H1 (cell line): ENCODE data around the gene PIEZO1. TPM values are rescaled to one million over a fixed set of nuclear protein-coding genes. Genes with fewer than 3 reads are reported as not detected.

Experiments
- CTCF ChIA-PET: fragments of 300-600 bp; sonication (Branson Sonifier 250); formaldehyde crosslinking; loops from one replicate; lab custom pipeline; 2021; ENCODE audit not compliant: partially characterized antibody; lab: Charles Lee
- POLR2A ChIA-PET: fragments of 300-600 bp; sonication (Branson Sonifier 250); formaldehyde crosslinking; loops from one replicate; lab custom pipeline; 2021; ENCODE audit warnings: inconsistent platforms; ENCODE audit not compliant: partially characterized antibody; lab: Charles Lee
- DNase-seq, 2 experiments: peaks; one replicate each; pipeline versions ENCODE4 v3.0.0 to v3.0.0-alpha.2; 2010 to 2022; ENCODE audit warnings: low spot score in 2 of 2, low read depth in 1 of 2, mixed read lengths in 1 of 2
- FAIRE-seq: peaks from 2 replicates; lab custom pipeline; 2011; peaks lifted over from hg19 to GRCh38; lab: Jason Lieb, UNC
- H2AFZ ChIP-seq: 2 replicates; pipeline ENCODE4 v1.8.1; 2012; ENCODE audit warnings: low read length, inconsistent platforms
- H2AK5ac ChIP-seq: 2 replicates; pipeline ENCODE4 v1.6.1; 2013; ENCODE audit warnings: low read depth, low read length
- H2BK120ac ChIP-seq: replicated peaks from 2 replicates; pipeline ENCODE3; 2013; ENCODE audit warnings: low read depth, low read length, inconsistent platforms
- H2BK12ac ChIP-seq: 2 replicates; pipeline ENCODE4 v1.6.1; 2013; ENCODE audit warnings: low read depth, low read length
- H2BK15ac ChIP-seq: 2 replicates; pipeline ENCODE4 v1.6.1; 2013; ENCODE audit warnings: low read length
- H2BK20ac ChIP-seq: 2 replicates; pipeline ENCODE4 v1.6.1; 2013; ENCODE audit warnings: low read length
- H2BK5ac ChIP-seq: 2 replicates; pipeline ENCODE4 v1.6.1; 2013; ENCODE audit warnings: low read depth, low read length
- H3K14ac ChIP-seq: 2 replicates; pipeline ENCODE4 v1.6.1; 2013; ENCODE audit warnings: inconsistent platforms; ENCODE audit not compliant: insufficient read length
- H3K18ac ChIP-seq: 2 replicates; pipeline ENCODE4 v1.6.1; 2013; ENCODE audit warnings: low read length; ENCODE audit errors: extremely low read depth
- H3K23ac ChIP-seq: 2 replicates; pipeline ENCODE4 v1.6.1; 2013; ENCODE audit warnings: inconsistent platforms; ENCODE audit not compliant: insufficient read length
- H3K23me2 ChIP-seq: 2 replicates; pipeline ENCODE4 v1.6.1; 2013; ENCODE audit warnings: low read depth, low read length
- H3K27ac ChIP-seq: 2 replicates; pipeline ENCODE4 v1.6.1; 2011; ENCODE audit warnings: low read depth, low read length, inconsistent platforms
- H3K27me3 ChIP-seq, 4 experiments: replicated peaks in 1 of 4; 1 replicate in 1 of 4; 2 replicates in 3 of 4; pipeline versions ENCODE4 v1.6.1 to v1.8.1; 2011 to 2013; ENCODE audit warnings: low read length in 3 of 4, mild to moderate bottlenecking in 3 of 4, inconsistent platforms in 2 of 4, mixed read lengths in 2 of 4, moderate library complexity in 1 of 4; ENCODE audit not compliant: control insufficient read depth in 3 of 4, insufficient read depth in 3 of 4; ENCODE audit errors: extremely low read depth in 1 of 4
- H3K36me3 ChIP-seq, 4 experiments: 2 replicates each; pipeline versions ENCODE4 v1.6.1 to v1.8.1; 2011 to 2013; ENCODE audit warnings: mild to moderate bottlenecking in 4 of 4, low read length in 3 of 4, moderate library complexity in 2 of 4, control low read depth in 1 of 4, inconsistent platforms in 1 of 4; ENCODE audit not compliant: insufficient read depth in 4 of 4, control insufficient read depth in 2 of 4
- H3K4ac ChIP-seq: replicated peaks from 2 replicates; pipeline ENCODE3; 2013; ENCODE audit warnings: low read length, low read depth, mixed read lengths, inconsistent platforms; ENCODE audit not compliant: insufficient read length
- H3K4me1 ChIP-seq, 4 experiments: replicated peaks in 1 of 4; 1 replicate in 1 of 4; 2 replicates in 3 of 4; pipeline versions ENCODE4 v1.6.1 to v1.8.1; 2011 to 2013; ENCODE audit warnings: low read length in 3 of 4, inconsistent platforms in 2 of 4, mixed read lengths in 1 of 4; ENCODE audit not compliant: insufficient read depth in 4 of 4, control insufficient read depth in 3 of 4
- H3K4me2 ChIP-seq, 2 experiments: 2 replicates each; pipeline versions ENCODE4 v1.6.1 to v1.8.1; 2011 to 2013; ENCODE audit warnings: low read depth in 2 of 2, low read length in 2 of 2, control low read depth in 1 of 2, inconsistent platforms in 1 of 2, mild to moderate bottlenecking in 1 of 2; ENCODE audit not compliant: insufficient read depth in 1 of 2
- H3K4me3 ChIP-seq, 4 experiments: fragments of 200-600, 300-600 bp in 1 of 4; sonication (generic), shearing (Covaris generic), sonication (Bioruptor Twin) in 1 of 4; 2 replicates each; pipeline versions ENCODE4 v1.5.1 to v1.8.1; 2011 to 2016; ENCODE audit warnings: low read length in 4 of 4, low read depth in 3 of 4, control low read depth in 2 of 4, inconsistent platforms in 2 of 4, mild to moderate bottlenecking in 2 of 4, mixed read lengths in 1 of 4, moderate library complexity in 1 of 4; ENCODE audit not compliant: insufficient read depth in 2 of 4; ENCODE audit errors: extremely low read depth in 1 of 4
- H3K56ac ChIP-seq: replicated peaks from 2 replicates; pipeline ENCODE3; 2013; ENCODE audit warnings: low read depth, mild to moderate bottlenecking, mixed read lengths, low read length, inconsistent platforms; ENCODE audit not compliant: insufficient read length
- H3K79me1 ChIP-seq: 2 replicates; pipeline ENCODE4 v1.6.1; 2013; ENCODE audit warnings: low read depth, low read length, control low read depth
- H3K79me2 ChIP-seq, 2 experiments: 2 replicates each; pipeline versions ENCODE4 v1.6.1 to v1.8.1; 2012 to 2013; ENCODE audit warnings: low read length in 2 of 2, mild to moderate bottlenecking in 2 of 2, inconsistent platforms in 1 of 2; ENCODE audit not compliant: insufficient read depth in 2 of 2, control insufficient read depth in 1 of 2
- H3K9ac ChIP-seq, 4 experiments: replicated peaks in 1 of 4; 1 replicate in 1 of 4; 2 replicates in 3 of 4; pipeline versions ENCODE4 v1.6.1 to v1.8.1; 2011 to 2013; ENCODE audit warnings: low read depth in 3 of 4, low read length in 3 of 4, control low read depth in 2 of 4, mild to moderate bottlenecking in 2 of 4, moderate library complexity in 2 of 4, inconsistent platforms in 1 of 4; ENCODE audit errors: extremely low read depth in 1 of 4
- H3K9me3 ChIP-seq, 2 experiments: 2 replicates each; pipeline versions ENCODE4 v1.6.1 to v1.8.1; 2012 to 2013; ENCODE audit warnings: mild to moderate bottlenecking in 2 of 2, moderate library complexity in 2 of 2, control low read depth in 1 of 2, inconsistent platforms in 1 of 2, low read depth in 1 of 2, low read length in 1 of 2, mixed read lengths in 1 of 2; ENCODE audit not compliant: insufficient read depth in 2 of 2
- H4K20me1 ChIP-seq, 2 experiments: replicated peaks in 1 of 2; 2 replicates each; pipeline versions ENCODE3 to v1.8.1; 2011 to 2013; ENCODE audit warnings: inconsistent platforms in 2 of 2, low read length in 2 of 2, mild to moderate bottlenecking in 1 of 2; ENCODE audit not compliant: insufficient read depth in 2 of 2, control insufficient read depth in 1 of 2
- H4K5ac ChIP-seq: 2 replicates; pipeline ENCODE4 v1.6.1; 2013; ENCODE audit warnings: low read length, low read depth, mixed read lengths, inconsistent platforms; ENCODE audit not compliant: insufficient read length
- H4K8ac ChIP-seq: 2 replicates; pipeline ENCODE4 v1.8.0; 2013; ENCODE audit warnings: mild to moderate bottlenecking, moderate library complexity, low read length, inconsistent platforms; ENCODE audit not compliant: insufficient read depth; ENCODE audit errors: extremely low read depth
- H4K91ac ChIP-seq: replicated peaks from 2 replicates; pipeline ENCODE3; 2013; ENCODE audit warnings: low read length, mixed read lengths, inconsistent platforms; ENCODE audit not compliant: insufficient read length
- ASH2L ChIP-seq: fragments of 200-600, 300-600 bp; sonication (generic); IDR thresholded peaks from one replicate; pipeline ENCODE4 v1.7.1; 2017; ENCODE audit warnings: low read length
- BRCA1 ChIP-seq: IDR thresholded peaks from 2 replicates; pipeline ENCODE4 v1.6.1; 2012; ENCODE audit warnings: low read depth, low read length, improper control_type of control experiment
- CEBPB ChIP-seq: IDR thresholded peaks from 2 replicates; pipeline ENCODE4 v1.6.1; 2012; ENCODE audit warnings: low read depth, low read length
- CREB1 ChIP-seq: IDR thresholded peaks from 2 replicates; pipeline ENCODE4 v1.6.1; 2012; ENCODE audit warnings: inconsistent platforms
- EGR1 ChIP-seq: IDR thresholded peaks from 2 replicates; pipeline ENCODE4 v1.6.1; 2011; ENCODE audit warnings: low read depth, low read length, borderline replicate concordance
- KDM4A ChIP-seq: IDR thresholded peaks from one replicate; pipeline ENCODE4 v1.7.1; 2012; ENCODE audit warnings: low read depth, mild to moderate bottlenecking, moderate library complexity, low read length, inconsistent platforms; ENCODE audit not compliant: severe bottlenecking
- KDM5A ChIP-seq: fragments of 200-600 bp; IDR thresholded peaks from 2 replicates; pipeline ENCODE4 v1.7.1; 2012; ENCODE audit warnings: mild to moderate bottlenecking, low read length, inconsistent platforms, mixed read lengths
- NANOG ChIP-seq: IDR thresholded peaks from 2 replicates; pipeline ENCODE4 v1.6.1; 2011; ENCODE audit warnings: low read length, low read depth, mild to moderate bottlenecking, inconsistent platforms; ENCODE audit not compliant: insufficient read depth, poor library complexity, severe bottlenecking
- NRF1 ChIP-seq: IDR thresholded peaks from 2 replicates; pipeline ENCODE4 v1.6.1; 2011; ENCODE audit warnings: mild to moderate bottlenecking, low read depth, low read length, improper control_type of control experiment
- POU5F1 ChIP-seq: IDR thresholded peaks from 2 replicates; pipeline ENCODE4 v1.6.1; 2011; ENCODE audit warnings: low read depth, mild to moderate bottlenecking, low read length, moderate library complexity
- RNF2 ChIP-seq: fragments of 200-900, 300-1000 bp; sonication (generic); IDR thresholded peaks from 2 replicates; pipeline ENCODE4 v1.7.1; 2016; ENCODE audit warnings: borderline replicate concordance, low read depth, mild to moderate bottlenecking, antibody characterized with exemption, low read length; ENCODE audit not compliant: poor library complexity, severe bottlenecking; ENCODE audit errors: missing control alignments
- SIX5 ChIP-seq: IDR thresholded peaks from 2 replicates; pipeline ENCODE4 v1.6.1; 2011; ENCODE audit warnings: mild to moderate bottlenecking, low read depth, low read length
- SP1 ChIP-seq: IDR thresholded peaks from 2 replicates; pipeline ENCODE4 v1.6.1; 2011; ENCODE audit warnings: low read depth, low read length
- TBP ChIP-seq: IDR thresholded peaks from 2 replicates; pipeline ENCODE4 v1.6.1; 2011; ENCODE audit warnings: low read depth, low read length, improper control_type of control experiment
- TCF12 ChIP-seq: IDR thresholded peaks from 2 replicates; pipeline ENCODE4 v1.6.1; 2011; ENCODE audit warnings: low read depth, mild to moderate bottlenecking, low read length
- WGBS, 2 experiments: shearing (Covaris generic) in 1 of 2; methylation state at CpG; one replicate each; pipeline versions ENCODE4 v1.1.6 to v1.1.7; 2013 to 2015; ENCODE audit warnings: low lambda C conversion rate in 2 of 2, mixed read lengths in 2 of 2, inconsistent platforms in 1 of 2, low coverage in 1 of 2, missing lambda C conversion rate in 1 of 2; ENCODE audit not compliant: insufficient replicate concordance in 2 of 2, insufficient coverage in 1 of 2, insufficient read length in 1 of 2; ENCODE audit errors: extremely low coverage in 1 of 2, missing lambda C conversion rate in 1 of 2; 5-methylcytosine and 5-hydroxymethylcytosine counted together
- polyA plus RNA-seq, 7 experiments: library from polyadenylated mRNA; depleted of rRNA in 3 of 7; stranded (reverse) in 5 of 7; unstranded in 2 of 7; fragments of >200 nt in 5 of 7; fragments of 200-250 nt in 2 of 7; gene quantifications; 1 replicate in 5 of 7; 2 replicates in 1 of 7; 4 replicates in 1 of 7; pipeline versions ENCODE4 v1.2.1 to v1.2.3, GENCODE V29; 2011 to 2013; ENCODE audit warnings: missing spikeins in 2 of 7, mixed read lengths in 2 of 7
- total RNA-seq: library from RNA; stranded (reverse); fragmentation: NEBNext Ultra II Directional; extraction: Animal tissue kit (Norgen Biotek cat#: 25700); gene quantifications from 2 replicates; pipeline ENCODE4 v1.2.1, GENCODE V29; 2021

Gene PIEZO1
- total and polyA plus RNA-seq, 2 of the 8 experiments (the other 6 are each of a cell fraction or from before 2014, with no cell fraction given), result 42.3 to 67.5 TPM

GRCh38 chr16:88671806-88672205 lies 113.2 kb downstream of the PIEZO1 start:
- no peak overlapping the region; the same call in 1 of the 2 replicates for H3K18ac ChIP-seq
- no peak overlapping the region for H2BK15ac ChIP-seq
- no peaks in the 10 kb centered on the region for H3K9me3 ChIP-seq
- H3K79me1 ChIP-seq, result no peaks in the 10 kb centered on the region
- H3K23ac ChIP-seq, result no peak overlapping the region
- POLR2A ChIA-PET, result interaction anchor here (1.0 to 4.2 kb wide), 6 partner anchors 8 to 41 kb away, joined by 3 to 15 read pairs (median 4); partner anchors contain the start of genes IL17C and MVD
- no peak overlapping the region for H2AFZ ChIP-seq
- H4K5ac ChIP-seq, result no peak overlapping the region
- no peak overlapping the region for H3K4ac ChIP-seq
- no peak overlapping the region for H3K4me2 ChIP-seq
- H3K56ac ChIP-seq, result no peak overlapping the region
- H4K91ac ChIP-seq, result peak overlapping the region; percentile 42
- no peak overlapping the region; the same call in 1 of the 2 replicates for H4K8ac ChIP-seq
- DNase-seq (no peak), FAIRE-seq (no peak)
- H3K14ac ChIP-seq, result no peak overlapping the region
- H2BK20ac ChIP-seq, result no peak overlapping the region
- H2BK120ac ChIP-seq, result no peak overlapping the region
- no peaks in the 10 kb centered on the region for H3K23me2 ChIP-seq
- H4K20me1 ChIP-seq, result peaks cover 0 to 2% of the 10 kb centered on the region in 2 experiments
- H3K79me2 ChIP-seq, result no peaks in the 10 kb centered on the region
- H2BK12ac ChIP-seq, result peak overlapping the region; percentile 80; the same call in 1 of the 2 replicates
- H2AK5ac ChIP-seq, result no peak overlapping the region
- CTCF ChIA-PET, result interaction anchor here (0.8 to 9.7 kb wide), 24 partner anchors 8 to 495 kb away, joined by 3 to 87 read pairs (median 7); partner anchors contain the start of genes MVD and SNAI3
- H3K4me3 ChIP-seq, result no peak overlapping the region
- no peak overlapping the region for H3K27ac ChIP-seq
- H3K36me3 ChIP-seq, result no peaks in the 10 kb centered on the region
- 92% methylated on average over 23 of the region's 23 CpGs; no CpG with 5 or more reads in 1 of the 2 experiments for WGBS, 2 experiments
- H3K27me3 ChIP-seq, result no peaks in the 10 kb centered on the region
- H3K4me1 ChIP-seq, result peaks cover 0 to 5% (median 3%) of the 10 kb centered on the region in 4 experiments; a peak in 4 of 7 replicates
- 0 out of 2 replicates have a peak overlapping the region, but pooled peaks have one; percentile 24 for H2BK5ac ChIP-seq
- no peak overlapping the region for H3K9ac ChIP-seq
- TF ChIP-seq ASH2L (no peak), RNF2 (no peak), BRCA1 (no peak), KDM5A (no peak), KDM4A (no peak), SP1 (no peak), CREB1 (no peak), TBP (no peak), SIX5 (no peak), NANOG (no peak), TCF12 (no peak), CEBPB (no peak), POU5F1 (no peak), EGR1 (no peak), NRF1 (no peak)
